GM23338 (cell line): ENCODE data around the gene PTGFR. TPM values are rescaled to one million over a fixed set of nuclear protein-coding genes. Genes with fewer than 3 reads are reported as not detected.

ENCODE experiments used
- ATAC-seq: fragments of 200-7000 bp; cut with Tn5 transposase; 3 replicates; pipeline ENCODE4 v1.9.1; 2020
- DNase-seq: peaks from one replicate; pipeline ENCODE4 v3.0.0-alpha.2; 2015; ENCODE audit warnings: low spot score
- H2AFZ ChIP-seq: fragments of 200-600 bp; sonication (generic); 2 replicates; pipeline ENCODE4 v1.8.0; 2016; ENCODE audit warnings: antibody characterized with exemption, mild to moderate bottlenecking, moderate library complexity
- H3F3A ChIP-seq: fragments of 200-600 bp; sonication (generic); replicated peaks from 2 replicates; pipeline ENCODE4 v1.8.0; 2017; ENCODE audit warnings: antibody characterized with exemption, mixed run types, low read depth
- H3K27ac ChIP-seq: fragments of 200-600 bp; sonication (generic); 2 replicates; pipeline ENCODE4 v1.6.1; 2016; ENCODE audit warnings: low read depth
- H3K27me3 ChIP-seq: fragments of 200-600 bp; sonication (generic); 2 replicates; pipeline ENCODE4 v1.8.0; 2016; ENCODE audit warnings: mild to moderate bottlenecking, mixed run types, moderate library complexity; ENCODE audit not compliant: insufficient read depth
- H3K36me3 ChIP-seq: fragments of 200-600 bp; sonication (generic); 2 replicates; pipeline ENCODE4 v1.8.0; 2016; ENCODE audit warnings: mild to moderate bottlenecking; ENCODE audit not compliant: insufficient read depth
- H3K4me1 ChIP-seq: fragments of 200-600 bp; sonication (generic); 2 replicates; pipeline ENCODE4 v1.8.0; 2016; ENCODE audit warnings: mild to moderate bottlenecking, moderate library complexity; ENCODE audit not compliant: insufficient read depth
- H3K4me2 ChIP-seq: fragments of 200-600 bp; sonication (generic); 2 replicates; pipeline ENCODE4 v1.7.1; 2017; ENCODE audit warnings: mixed run types
- H3K4me3 ChIP-seq: fragments of 200-600 bp; sonication (generic); 2 replicates; pipeline ENCODE4 v1.6.1; 2016; ENCODE audit warnings: mixed run types
- H3K79me2 ChIP-seq: fragments of 200-600 bp; sonication (generic); replicated peaks from 2 replicates; pipeline ENCODE4 v1.8.0; 2017; ENCODE audit warnings: mild to moderate bottlenecking; ENCODE audit not compliant: insufficient read depth
- H3K9me2 ChIP-seq: fragments of 200-600 bp; sonication (generic); 2 replicates; pipeline ENCODE4 v1.8.0; 2017; ENCODE audit not compliant: insufficient read depth
- H4K20me1 ChIP-seq: fragments of 200-600 bp; sonication (generic); replicated peaks from 2 replicates; pipeline ENCODE4 v1.8.0; 2017; ENCODE audit warnings: mild to moderate bottlenecking; ENCODE audit not compliant: insufficient read depth
- H3K27ac Mint-ChIP-seq: 2 replicates; pipeline ENCODE4 v1.8.0; 2020; ENCODE audit warnings: inconsistent platforms, mild to moderate bottlenecking, moderate library complexity, mixed read lengths
- H3K27me3 Mint-ChIP-seq: 3 replicates; pipeline ENCODE4 v1.8.0; 2022; ENCODE audit warnings: low read depth, mild to moderate bottlenecking, moderate library complexity, mixed read lengths, inconsistent platforms; ENCODE audit not compliant: insufficient read depth, poor library complexity
- H3K36me3 Mint-ChIP-seq: 3 replicates; pipeline ENCODE4 v1.8.0; 2021; ENCODE audit warnings: low read depth, mild to moderate bottlenecking, inconsistent platforms, moderate library complexity, mixed read lengths
- H3K4me1 Mint-ChIP-seq: 3 replicates; pipeline ENCODE4 v1.8.0; 2020; ENCODE audit warnings: mild to moderate bottlenecking, inconsistent platforms, mixed read lengths
- H3K4me3 Mint-ChIP-seq: 3 replicates; pipeline ENCODE4 v1.8.0; 2021; ENCODE audit warnings: moderate library complexity, mild to moderate bottlenecking, inconsistent platforms, mixed read lengths
- H3K9me3 Mint-ChIP-seq: 3 replicates; pipeline ENCODE4 v1.8.0; 2020; ENCODE audit warnings: moderate library complexity, mild to moderate bottlenecking, inconsistent platforms, mixed read lengths
- EZH2 ChIP-seq: fragments of 200-600 bp; sonication (generic); IDR thresholded peaks from one replicate; pipeline ENCODE4 v1.8.0; 2017; ENCODE audit warnings: antibody characterized with exemption, mild to moderate bottlenecking, low read depth; ENCODE audit not compliant: unreplicated experiment
- EZH2phosphoT487 ChIP-seq: fragments of 200-600 bp; sonication (generic); IDR thresholded peaks from one replicate; pipeline ENCODE4 v1.8.1; 2018; ENCODE audit warnings: antibody characterized with exemption; ENCODE audit not compliant: unreplicated experiment
- REST ChIP-seq: IDR thresholded peaks from one replicate; pipeline ENCODE4 v1.6.1; 2018; ENCODE audit warnings: antibody characterized with exemption; ENCODE audit not compliant: unreplicated experiment
- STAT1 ChIP-seq: IDR thresholded peaks from one replicate; pipeline ENCODE4 v1.6.1; 2016; ENCODE audit warnings: antibody characterized with exemption; ENCODE audit not compliant: unreplicated experiment
- ZNF114 ChIP-seq: fragments of 250-450 bp; sonication (Bioruptor Pico); IDR thresholded peaks from 2 replicates; pipeline ENCODE4 v1.5.0; 2020; ENCODE audit warnings: mild to moderate bottlenecking, moderate library complexity
- ZNF331 ChIP-seq: fragments of 250-450 bp; sonication (Bioruptor Pico); IDR thresholded peaks from 2 replicates; pipeline ENCODE4 v1.5.0; 2020; ENCODE audit warnings: low read depth, mild to moderate bottlenecking, moderate library complexity
- ZNF462 ChIP-seq: fragments of 250-450 bp; sonication (Bioruptor Pico); IDR thresholded peaks from 2 replicates; pipeline ENCODE4 v1.5.0; 2020; ENCODE audit warnings: mild to moderate bottlenecking, moderate library complexity
- polyA plus RNA-seq: library from polyadenylated mRNA; unstranded; fragments of >200 nt; fragmentation: Nextera tagmentation; extraction: Ambion mirVana; gene quantifications from 2 replicates; pipeline ENCODE4 v1.2.1, GENCODE V29; 2016
- total RNA-seq: library from RNA; depleted of rRNA; stranded (reverse); fragments of >200 nt; shearing (Covaris generic); gene quantifications from 2 replicates; pipeline ENCODE4 v1.2.3, GENCODE V29; 2014

Gene PTGFR
- total and polyA plus RNA-seq, 2 experiments from 2014 or later, result 0.24 TPM; not detected in 1

- TF ChIP-seq ZNF462 (no peak), REST (no peak), EZH2 (no peak)
Measured at GRCh38 chr1:78577257-78578100, 86.7 kb downstream of the PTGFR start (continued).

GRCh38 chr1:78586572-78586971 is 95.8 kb downstream of the PTGFR start:
- H3K27me3 ChIP-seq, result no peaks in the 10 kb centered on the region
- Mint-ChIP-seq H3K4me1 (no peaks in the 10 kb centered on the region), H3K9me3 (no peaks in the 10 kb centered on the region), H3K4me3 (no peak overlapping the region), H3K36me3 (no peaks in the 10 kb centered on the region), H3K27me3 (no peaks in the 10 kb centered on the region), H3K27ac (no peak overlapping the region)
- no peaks in the 10 kb centered on the region for H3K36me3 ChIP-seq
- no peaks in the 10 kb centered on the region for H3F3A ChIP-seq
- no peaks in the 10 kb centered on the region for H3K4me1 ChIP-seq
- DNase-seq, result no peak
- no peaks in the 10 kb centered on the region for H3K79me2 ChIP-seq
- no peak overlapping the region for H3K4me3 ChIP-seq
- H2AFZ ChIP-seq, result no peak overlapping the region
- no peaks in the 10 kb centered on the region for H3K9me2 ChIP-seq
- no peak for ATAC-seq
- H3K27ac ChIP-seq, result no peak overlapping the region
- no peaks in the 10 kb centered on the region for H4K20me1 ChIP-seq
- no peak overlapping the region for H3K4me2 ChIP-seq
- TF ChIP-seq ZNF114 (CRISPR knock-in tag) (no peak), EZH2phosphoT487 (no peak), EZH2 (no peak), ZNF331 (no peak), STAT1 (no peak)
